BJ (cell line): ENCODE measurements around the gene CHST11. TPM values are rescaled to one million over a fixed set of nuclear protein-coding genes. Genes with fewer than 3 reads are reported as not detected.

ENCODE experiments used
- CTCF ChIA-PET: fragments of 350-600 bp; formaldehyde crosslinking; extraction: SDS; loops from one replicate; lab custom pipeline; 2021; ENCODE audit warnings: antibody characterized with exemption, inconsistent platforms; lab: Yijun Ruan, JAX
- POLR2A ChIA-PET: fragments of 300-600 bp; sonication (Branson Sonifier 250); formaldehyde crosslinking; extraction: SDS; loops from one replicate; lab custom pipeline; 2021; ENCODE audit warnings: antibody characterized with exemption; lab: Charles Lee
- DNase-seq: peaks from one replicate; pipeline ENCODE4 v3.0.0-alpha.2; 2011; ENCODE audit warnings: low read depth
- H3K27me3 ChIP-seq: 2 replicates; pipeline ENCODE4 v1.6.0; 2011; ENCODE audit warnings: low read length; ENCODE audit not compliant: control insufficient read depth, insufficient read depth
- H3K36me3 ChIP-seq: 2 replicates; pipeline ENCODE4 v1.5.1; 2011; ENCODE audit warnings: low read length; ENCODE audit not compliant: control insufficient read depth, insufficient read depth
- H3K4me3 ChIP-seq: 2 replicates; pipeline ENCODE4 v1.5.1; 2011; ENCODE audit warnings: low read depth, mild to moderate bottlenecking, control low read depth, low read length
- polyA plus RNA-seq: library from polyadenylated mRNA; depleted of rRNA; stranded (reverse); fragments of >200 nt; gene quantifications from 2 replicates; pipeline ENCODE4 v1.2.3, GENCODE V29; 2011
- TF ChIP-seq, protein P1 (sequence below): IDR thresholded peaks from 2 replicates; pipeline ENCODE4 v1.5.1; 2011; ENCODE audit warnings: low read depth, mild to moderate bottlenecking, control low read depth, inconsistent platforms, low read length, moderate library complexity; ENCODE audit not compliant: insufficient read depth

CHST11 gene
- polyA plus RNA-seq, 1 experiment = 7.3 TPM

DNA sequence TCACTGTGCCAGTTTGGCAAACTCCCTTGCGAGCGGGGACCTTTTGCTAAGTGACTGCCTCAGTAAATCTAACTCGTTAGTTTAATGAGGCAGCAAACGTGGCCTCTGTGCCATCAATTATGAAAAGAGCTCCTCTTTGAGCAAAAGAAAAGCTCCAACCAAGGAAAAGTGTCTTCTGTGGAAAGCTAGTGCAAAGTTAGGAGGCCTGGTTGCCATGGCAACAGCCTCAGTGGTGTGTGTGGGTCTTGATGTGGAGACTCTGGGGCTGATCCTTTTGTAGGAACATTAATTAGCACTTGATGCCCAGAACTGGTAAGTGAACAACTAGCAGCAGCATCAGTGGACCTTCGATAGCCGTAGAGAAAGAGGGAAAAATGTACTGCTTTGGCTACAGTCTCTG is 145.7 kb downstream of the CHST11 start:
- CTCF ChIA-PET = interaction anchor here (1.6 kb wide), 1 partner anchor 13 kb away, joined by 3 read pairs; no protein-coding TSS in a partner anchor
- POLR2A ChIA-PET = no interaction called here
- TF ChIP-seq, protein P1, sequence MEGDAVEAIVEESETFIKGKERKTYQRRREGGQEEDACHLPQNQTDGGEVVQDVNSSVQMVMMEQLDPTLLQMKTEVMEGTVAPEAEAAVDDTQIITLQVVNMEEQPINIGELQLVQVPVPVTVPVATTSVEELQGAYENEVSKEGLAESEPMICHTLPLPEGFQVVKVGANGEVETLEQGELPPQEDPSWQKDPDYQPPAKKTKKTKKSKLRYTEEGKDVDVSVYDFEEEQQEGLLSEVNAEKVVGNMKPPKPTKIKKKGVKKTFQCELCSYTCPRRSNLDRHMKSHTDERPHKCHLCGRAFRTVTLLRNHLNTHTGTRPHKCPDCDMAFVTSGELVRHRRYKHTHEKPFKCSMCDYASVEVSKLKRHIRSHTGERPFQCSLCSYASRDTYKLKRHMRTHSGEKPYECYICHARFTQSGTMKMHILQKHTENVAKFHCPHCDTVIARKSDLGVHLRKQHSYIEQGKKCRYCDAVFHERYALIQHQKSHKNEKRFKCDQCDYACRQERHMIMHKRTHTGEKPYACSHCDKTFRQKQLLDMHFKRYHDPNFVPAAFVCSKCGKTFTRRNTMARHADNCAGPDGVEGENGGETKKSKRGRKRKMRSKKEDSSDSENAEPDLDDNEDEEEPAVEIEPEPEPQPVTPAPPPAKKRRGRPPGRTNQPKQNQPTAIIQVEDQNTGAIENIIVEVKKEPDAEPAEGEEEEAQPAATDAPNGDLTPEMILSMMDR = no peak
- Histone ChIP-seq H3K36me3 (no peaks in the 10 kb centered on the region), H3K27me3 (no peaks in the 10 kb centered on the region), H3K4me3 (no peak overlapping the region)
- no peak for DNase-seq

DNA sequence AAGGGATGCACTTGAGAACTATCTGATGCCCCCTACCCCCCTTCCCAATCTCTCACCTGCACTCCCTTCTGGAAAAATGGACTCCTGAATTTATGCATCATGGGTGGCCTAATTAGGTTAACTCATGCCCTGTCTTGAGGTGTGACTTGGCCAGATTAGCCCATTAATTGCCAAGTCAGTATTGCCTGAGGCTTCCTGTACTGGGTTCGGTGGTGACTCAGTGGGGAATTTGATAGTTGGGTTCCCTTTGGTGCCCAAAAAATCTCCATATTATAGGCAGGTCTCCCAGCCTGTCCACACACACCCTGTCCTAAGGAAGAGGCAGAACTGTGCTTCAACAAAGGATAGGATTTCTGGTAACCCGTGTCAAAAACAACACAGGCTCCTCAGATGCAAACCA is 146.1 kb downstream of the CHST11 start:
- DNase-seq = no peak
- ChIA-PET CTCF (interaction anchor here (1.5 kb wide), 1 partner anchor 21 kb away, joined by 3 read pairs; no protein-coding TSS in a partner anchor), POLR2A (no interaction called here)
- Histone ChIP-seq H3K36me3 (no peaks in the 10 kb centered on the region), H3K4me3 (no peak overlapping the region), H3K27me3 (no peaks in the 10 kb centered on the region)
- TF ChIP-seq, protein P1 = no peak

DNA sequence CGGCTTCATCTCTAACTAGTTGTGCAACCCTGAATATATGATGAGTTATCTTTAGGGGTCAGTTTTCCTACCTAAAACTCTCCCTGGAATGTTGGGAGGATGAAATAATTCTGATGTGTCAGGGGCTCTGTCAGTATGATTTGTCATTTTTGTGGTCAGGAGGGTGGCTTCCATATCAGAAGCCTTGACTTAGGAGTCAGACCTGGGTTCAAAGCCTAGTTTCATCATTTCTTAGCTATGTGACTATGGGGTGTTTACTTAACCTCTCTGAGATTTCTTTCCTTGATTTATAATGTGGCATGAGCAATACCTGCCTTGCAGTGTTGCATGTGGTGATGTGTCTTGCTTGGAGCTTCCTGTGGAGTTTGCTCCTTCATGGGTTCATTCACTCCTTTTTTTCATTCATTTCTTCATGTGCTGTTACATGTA is 146.8 kb downstream of the CHST11 start:
- Histone ChIP-seq H3K4me3 (no peak overlapping the region), H3K27me3 (no peaks in the 10 kb centered on the region), H3K36me3 (no peaks in the 10 kb centered on the region)
- CTCF ChIA-PET = interaction anchor here (1.0 to 1.5 kb wide), 3 partner anchors 15 to 20 kb away, joined by 3 to 5 read pairs (median 4); no protein-coding TSS in a partner anchor
- DNase-seq = no peak
- TF ChIP-seq, protein P1 = no peak
- POLR2A ChIA-PET = interaction anchor here (0.6 kb wide), 1 partner anchor 9 kb away, joined by 3 read pairs; no protein-coding TSS in a partner anchor

DNA sequence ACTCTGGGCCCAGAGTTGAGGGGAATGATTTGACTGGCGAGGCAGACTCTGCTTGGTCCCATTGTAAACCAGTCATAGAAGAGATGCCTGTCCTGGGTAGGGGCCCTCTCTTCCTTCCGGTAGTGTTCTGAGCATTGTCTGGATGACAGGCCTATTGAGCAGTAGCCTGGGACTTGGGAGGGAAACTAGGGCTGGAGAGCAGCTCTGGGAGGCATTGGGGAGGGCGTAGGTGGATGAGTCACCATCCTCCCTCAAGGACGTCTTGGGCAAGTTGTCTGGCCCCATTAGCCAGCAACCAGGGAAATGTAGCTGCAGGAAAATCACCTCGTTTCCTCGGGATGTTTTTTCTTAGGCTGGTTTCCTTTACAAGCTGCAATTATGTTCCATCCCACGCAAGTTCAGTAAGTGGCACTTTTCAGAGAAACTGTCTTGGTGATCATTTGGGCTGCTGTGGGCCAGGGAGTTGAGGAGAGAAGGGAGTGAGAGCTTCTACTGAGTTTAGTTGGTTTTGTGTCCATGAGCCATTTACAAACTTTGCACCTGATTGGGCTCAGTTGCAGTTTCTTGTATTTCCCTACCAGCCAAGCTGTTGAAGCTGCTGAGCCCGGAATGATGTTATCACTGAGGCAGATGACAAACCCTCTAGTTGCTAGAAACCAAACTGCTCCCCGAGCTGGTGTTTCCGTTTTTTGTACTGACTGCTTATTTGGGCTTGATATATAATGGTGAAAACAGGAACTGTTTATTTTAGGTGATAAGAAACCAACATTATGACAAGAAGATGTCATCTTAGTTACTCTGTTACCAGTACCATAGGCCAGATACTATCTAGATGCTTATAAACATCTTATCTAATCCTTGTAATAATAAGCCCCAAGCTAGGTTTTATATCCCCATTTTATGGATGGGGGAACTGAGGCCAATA is 147.6 kb downstream of the CHST11 start:
- Histone ChIP-seq H3K36me3 (no peaks in the 10 kb centered on the region), H3K27me3 (no peaks in the 10 kb centered on the region), H3K4me3 (no peak overlapping the region)
- ChIA-PET CTCF (interaction anchor here (0.8 to 1.5 kb wide), 4 partner anchors 16 to 404 kb away, joined by 3 to 5 read pairs (median 4); no protein-coding TSS in a partner anchor), POLR2A (interaction anchor here (0.6 kb wide), 1 partner anchor 9 kb away, joined by 3 read pairs; no protein-coding TSS in a partner anchor)
- TF ChIP-seq, protein P1 = no peak
- peak; percentile 86 for DNase-seq
